ENCODE results near the gene RALGPS1. TPM values are rescaled to one million over a fixed set of nuclear protein-coding genes. Genes with fewer than 3 reads are reported as not detected.

RALGPS1 gene
- total and polyA plus RNA-seq, 2 of the 13 experiments (the other 11 are each of a cell fraction or from before 2014, with no cell fraction given) = 3.7 to 6.5 TPM

GRCh38 chr9:127159325-127159801 lies 244.8 kb downstream of the RALGPS1 start (continued):
- peak; percentile 96 for TF ChIP-seq ZNF407 (CRISPR knock-in tag; IDR thresholded peaks at IDR 0.05; ENCODE audit: not compliant biosample characterization)
- no peak for TF ChIP-seq ZBTB8A (CRISPR knock-in tag; IDR thresholded peaks at IDR 0.05; ENCODE audit: borderline replicate concordance, low read depth)
- peak; percentile 81; the same call in 1 of the 2 replicates for TF ChIP-seq ZSCAN20 (CRISPR knock-in tag; IDR thresholded peaks at IDR 0.05; ENCODE audit: borderline replicate concordance)
- TF ChIP-seq ATRX (CRISPR knock-in tag; IDR thresholded peaks at IDR 0.05; ENCODE audit: borderline replicate concordance) = no peak
- TF ChIP-seq ARHGAP35 (CRISPR knock-in tag; IDR thresholded peaks at IDR 0.05; ENCODE audit: borderline replicate concordance) = peak; percentile 97
- peak; percentile 82; the same call in 1 of the 2 replicates for TF ChIP-seq HOXD1 (CRISPR knock-in tag; IDR thresholded peaks at IDR 0.05)
- peak; percentile 97 for TF ChIP-seq ZBTB26 (CRISPR knock-in tag; IDR thresholded peaks at IDR 0.05; ENCODE audit: borderline replicate concordance)
- peak; percentile 94 for TF ChIP-seq ZSCAN5A (CRISPR knock-in tag; IDR thresholded peaks at IDR 0.05; ENCODE audit: borderline replicate concordance)
- TF ChIP-seq SAP130 (CRISPR knock-in tag; IDR thresholded peaks at IDR 0.05; ENCODE audit: low read depth) = peak; percentile 97
- TF ChIP-seq BHLHE40 (IDR thresholded peaks at IDR 0.05; ENCODE audit: low read length) = peak; percentile 89
- TF ChIP-seq ZNF281 (CRISPR knock-in tag; IDR thresholded peaks at IDR 0.05; ENCODE audit: borderline replicate concordance) = peak; percentile 71; the same call in 1 of the 2 replicates
- TF ChIP-seq ZNF362 (CRISPR knock-in tag; IDR thresholded peaks at IDR 0.05; ENCODE audit: borderline replicate concordance) = no peak

Data from HepG2 (cell line).